Measurements from ENCODE around the gene SPRYD4.

DNA sequence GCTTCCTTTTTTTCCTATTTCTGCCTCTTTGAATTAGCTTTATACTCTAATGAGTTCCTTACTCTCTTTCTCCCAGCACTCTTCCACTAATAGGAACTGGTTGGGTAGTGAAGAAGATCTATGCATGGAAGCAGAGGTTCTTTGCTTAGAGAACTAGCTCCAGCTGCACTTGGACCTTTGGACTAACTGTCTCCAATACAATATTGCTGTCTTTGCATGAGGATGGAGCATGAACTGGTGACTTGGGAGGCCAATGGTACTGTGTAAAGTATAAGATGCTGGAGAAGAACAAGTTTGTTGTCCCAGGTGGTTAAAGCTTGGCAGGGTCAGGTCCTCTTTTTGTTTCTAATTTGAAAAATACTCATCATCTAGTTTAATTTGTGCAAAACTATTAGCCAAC, 22.0 kb downstream of the SPRYD4 start:
- TF ChIP-seq, protein P1, sequence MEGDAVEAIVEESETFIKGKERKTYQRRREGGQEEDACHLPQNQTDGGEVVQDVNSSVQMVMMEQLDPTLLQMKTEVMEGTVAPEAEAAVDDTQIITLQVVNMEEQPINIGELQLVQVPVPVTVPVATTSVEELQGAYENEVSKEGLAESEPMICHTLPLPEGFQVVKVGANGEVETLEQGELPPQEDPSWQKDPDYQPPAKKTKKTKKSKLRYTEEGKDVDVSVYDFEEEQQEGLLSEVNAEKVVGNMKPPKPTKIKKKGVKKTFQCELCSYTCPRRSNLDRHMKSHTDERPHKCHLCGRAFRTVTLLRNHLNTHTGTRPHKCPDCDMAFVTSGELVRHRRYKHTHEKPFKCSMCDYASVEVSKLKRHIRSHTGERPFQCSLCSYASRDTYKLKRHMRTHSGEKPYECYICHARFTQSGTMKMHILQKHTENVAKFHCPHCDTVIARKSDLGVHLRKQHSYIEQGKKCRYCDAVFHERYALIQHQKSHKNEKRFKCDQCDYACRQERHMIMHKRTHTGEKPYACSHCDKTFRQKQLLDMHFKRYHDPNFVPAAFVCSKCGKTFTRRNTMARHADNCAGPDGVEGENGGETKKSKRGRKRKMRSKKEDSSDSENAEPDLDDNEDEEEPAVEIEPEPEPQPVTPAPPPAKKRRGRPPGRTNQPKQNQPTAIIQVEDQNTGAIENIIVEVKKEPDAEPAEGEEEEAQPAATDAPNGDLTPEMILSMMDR (IDR thresholded peaks at IDR 0.05; ENCODE audit: low read length): no peak
- TF ChIP-seq EZH2 (IDR thresholded peaks at IDR 0.05; ENCODE audit: borderline replicate concordance, low read length): no peak

Measured in OCI-LY1 (cell line).